Activated B cell treated with CpG ODN at 0.5 μM for 24 hours (primary cell): ENCODE data around the gene TMEM147. TPM values are rescaled to one million over a fixed set of nuclear protein-coding genes. Genes with fewer than 3 reads are reported as not detected.

ENCODE experiments used
- ATAC-seq: fragments of 200-7000 bp; cut with Tn5 transposase; one replicate; pipeline ENCODE4 v1.10.0; 2021; ENCODE audit warnings: low read depth, mild to moderate bottlenecking, moderate library complexity
- CTCF ChIA-PET: fragments of 350-600 bp; sonication (Branson Sonifier 250); formaldehyde crosslinking; loops from one replicate; lab custom pipeline; 2021; ENCODE audit warnings: antibody characterized with exemption; lab: Charles Lee
- POLR2A ChIA-PET: fragments of 350-600 bp; sonication (Branson Sonifier 250); formaldehyde crosslinking; loops from one replicate; lab custom pipeline; 2021; ENCODE audit warnings: antibody characterized with exemption; lab: Charles Lee
- DNase-seq: peaks from one replicate; pipeline ENCODE4 v3.0.0; 2022
- H3K27ac Mint-ChIP-seq: one replicate; pipeline ENCODE4 v1.8.0; 2020; ENCODE audit warnings: mixed read lengths
- H3K27me3 Mint-ChIP-seq: one replicate; pipeline ENCODE4 v1.8.0; 2021; ENCODE audit warnings: mixed read lengths
- H3K36me3 Mint-ChIP-seq: one replicate; pipeline ENCODE4 v1.8.0; 2021; ENCODE audit warnings: low read depth, mixed read lengths
- H3K4me1 Mint-ChIP-seq: one replicate; pipeline ENCODE4 v1.8.0; 2021; ENCODE audit warnings: mixed read lengths
- H3K4me3 Mint-ChIP-seq: one replicate; pipeline ENCODE4 v1.8.0; 2020; ENCODE audit warnings: mild to moderate bottlenecking, mixed read lengths
- H3K9me3 Mint-ChIP-seq: one replicate; pipeline ENCODE4 v1.8.0; 2020; ENCODE audit warnings: mixed read lengths
- intact Hi-C: fragments of 100-400 bp; cut with micrococcal nuclease; formaldehyde crosslinking; loops from one replicate; pipeline ENCODE4 v1.15.1; 2024
- total RNA-seq: library from RNA; stranded (reverse); gene quantifications from 2 replicates; pipeline ENCODE4 v1.2.3, GENCODE V29; 2022
- TF ChIP-seq, protein P1 (sequence below): fragments of 200-600 bp; IDR thresholded peaks from one replicate; pipeline ENCODE4 v1.8.0; 2022; ENCODE audit warnings: antibody characterized with exemption, mild to moderate bottlenecking

The TMEM147 gene
- total RNA-seq, 1 donor from 2014 or later, result 46.9 TPM

DNA sequence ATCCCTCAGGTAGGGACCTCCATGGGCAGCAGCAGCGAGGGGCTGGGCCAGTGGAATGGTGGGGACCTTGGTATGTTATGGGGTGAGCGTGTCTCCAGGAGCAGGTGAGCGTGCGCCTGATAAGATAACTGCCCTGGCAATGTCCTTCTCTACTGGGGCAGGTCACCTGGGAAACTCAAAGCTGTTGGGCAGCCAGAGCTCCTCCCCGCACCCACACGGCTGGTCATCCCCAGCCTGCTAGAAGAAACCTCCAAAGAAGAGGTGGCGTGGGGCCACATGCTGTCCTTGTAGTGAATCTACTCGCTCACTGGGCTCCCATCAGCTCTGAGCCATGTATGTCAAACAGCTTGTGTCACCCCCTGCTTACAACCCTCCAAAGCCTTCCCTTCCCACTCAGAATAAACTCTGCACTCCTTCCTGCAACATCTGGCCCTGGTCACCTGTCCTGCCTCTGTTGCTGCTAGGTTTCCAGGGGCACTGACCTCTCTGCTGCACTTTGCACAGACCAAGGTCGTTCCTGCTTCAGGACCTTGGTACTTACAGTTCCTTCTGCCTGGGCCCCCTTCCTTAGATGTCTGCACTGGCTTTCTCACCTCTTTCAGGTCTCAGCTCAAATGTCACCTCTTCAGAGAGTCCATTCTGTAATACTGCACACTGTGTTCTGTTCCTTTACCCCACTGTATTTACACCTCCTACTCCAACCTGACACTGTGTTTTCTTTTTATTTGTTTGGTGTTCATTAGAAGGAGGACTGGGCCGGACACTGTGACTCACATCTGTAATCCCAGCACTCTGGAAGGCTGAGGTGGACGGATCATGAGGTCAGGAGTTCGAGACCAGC lies 19.8 kb downstream of the TMEM147 start:
- Mint-ChIP-seq H3K27ac (no peak overlapping the region), H3K36me3 (no peaks in the 10 kb centered on the region), H3K4me3 (no peak overlapping the region), H3K4me1 (no peaks in the 10 kb centered on the region), H3K9me3 (no peaks in the 10 kb centered on the region), H3K27me3 (peaks cover 42% of the 10 kb centered on the region)
- ATAC-seq (no peak), DNase-seq (no peak)
- intact Hi-C loops, result no loop called here
- TF ChIP-seq, protein P1, sequence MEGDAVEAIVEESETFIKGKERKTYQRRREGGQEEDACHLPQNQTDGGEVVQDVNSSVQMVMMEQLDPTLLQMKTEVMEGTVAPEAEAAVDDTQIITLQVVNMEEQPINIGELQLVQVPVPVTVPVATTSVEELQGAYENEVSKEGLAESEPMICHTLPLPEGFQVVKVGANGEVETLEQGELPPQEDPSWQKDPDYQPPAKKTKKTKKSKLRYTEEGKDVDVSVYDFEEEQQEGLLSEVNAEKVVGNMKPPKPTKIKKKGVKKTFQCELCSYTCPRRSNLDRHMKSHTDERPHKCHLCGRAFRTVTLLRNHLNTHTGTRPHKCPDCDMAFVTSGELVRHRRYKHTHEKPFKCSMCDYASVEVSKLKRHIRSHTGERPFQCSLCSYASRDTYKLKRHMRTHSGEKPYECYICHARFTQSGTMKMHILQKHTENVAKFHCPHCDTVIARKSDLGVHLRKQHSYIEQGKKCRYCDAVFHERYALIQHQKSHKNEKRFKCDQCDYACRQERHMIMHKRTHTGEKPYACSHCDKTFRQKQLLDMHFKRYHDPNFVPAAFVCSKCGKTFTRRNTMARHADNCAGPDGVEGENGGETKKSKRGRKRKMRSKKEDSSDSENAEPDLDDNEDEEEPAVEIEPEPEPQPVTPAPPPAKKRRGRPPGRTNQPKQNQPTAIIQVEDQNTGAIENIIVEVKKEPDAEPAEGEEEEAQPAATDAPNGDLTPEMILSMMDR, result no peak
- CTCF ChIA-PET, result no interaction called here
- POLR2A ChIA-PET, result no interaction called here

DNA sequence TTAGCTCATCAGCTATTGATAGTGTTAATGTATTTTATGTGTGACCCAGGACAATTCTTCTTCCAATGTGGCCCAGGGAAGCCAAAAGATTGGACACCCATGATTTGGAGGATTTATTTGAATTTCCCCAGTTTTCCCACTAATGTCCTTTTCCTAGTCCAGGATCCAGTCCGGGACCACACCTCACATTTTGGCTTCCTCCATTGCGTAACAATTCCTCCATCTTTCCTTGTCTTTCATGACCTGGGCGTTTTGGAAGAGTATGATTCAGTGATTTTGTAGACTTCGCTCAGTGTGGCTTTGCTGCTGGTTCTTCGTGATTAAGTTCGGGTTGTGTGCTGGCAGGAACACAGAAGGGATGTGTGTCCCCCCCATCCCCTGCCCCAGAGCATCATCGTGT lies 21.3 kb downstream of the TMEM147 start:
- ATAC-seq (no peak), DNase-seq (no peak)
- H3K27me3 Mint-ChIP-seq, result peaks cover 44% of the 10 kb centered on the region
- POLR2A ChIA-PET, result no interaction called here
- intact Hi-C loops, result no loop called here
- H3K4me3 Mint-ChIP-seq, result no peak overlapping the region
- CTCF ChIA-PET, result no interaction called here
- H3K27ac Mint-ChIP-seq, result no peak overlapping the region
- TF ChIP-seq, protein P1, result no peak
- no peaks in the 10 kb centered on the region for H3K36me3 Mint-ChIP-seq
- H3K4me1 Mint-ChIP-seq, result no peaks in the 10 kb centered on the region
- H3K9me3 Mint-ChIP-seq, result no peaks in the 10 kb centered on the region

DNA sequence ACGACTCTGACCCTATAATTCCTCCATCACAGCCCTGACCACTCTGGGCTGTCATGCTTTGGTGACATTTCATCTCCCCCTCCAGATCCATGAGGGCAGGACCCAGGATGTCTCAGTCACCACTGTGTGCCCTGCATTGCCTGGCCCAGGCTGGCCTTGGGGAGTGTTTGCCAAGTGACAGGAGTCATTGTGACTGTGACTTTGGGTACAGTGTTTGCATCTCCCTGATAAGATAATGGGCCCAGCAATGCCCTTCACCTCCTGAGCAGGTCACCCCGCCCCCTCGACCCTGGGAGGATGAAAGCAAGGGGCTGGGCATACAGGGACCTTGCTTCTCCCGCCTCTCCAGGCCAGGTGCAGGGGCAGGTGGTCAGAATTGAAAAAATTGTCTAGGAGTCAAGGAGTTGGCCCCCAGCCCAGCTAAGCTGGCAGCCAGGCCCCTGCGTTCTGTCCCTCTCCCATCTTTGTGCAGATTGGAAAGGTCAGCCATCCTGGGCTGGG lies 23.9 kb downstream of the TMEM147 start:
- intact Hi-C loops, result no loop called here
- Mint-ChIP-seq H3K36me3 (no peaks in the 10 kb centered on the region), H3K27ac (no peak overlapping the region), H3K4me1 (no peaks in the 10 kb centered on the region), H3K4me3 (no peak overlapping the region), H3K9me3 (peaks cover 2% of the 10 kb centered on the region), H3K27me3 (peaks cover 31% of the 10 kb centered on the region)
- POLR2A ChIA-PET, result no interaction called here
- TF ChIP-seq, protein P1, result no peak
- ATAC-seq (no peak), DNase-seq (no peak)
- CTCF ChIA-PET, result no interaction called here

DNA sequence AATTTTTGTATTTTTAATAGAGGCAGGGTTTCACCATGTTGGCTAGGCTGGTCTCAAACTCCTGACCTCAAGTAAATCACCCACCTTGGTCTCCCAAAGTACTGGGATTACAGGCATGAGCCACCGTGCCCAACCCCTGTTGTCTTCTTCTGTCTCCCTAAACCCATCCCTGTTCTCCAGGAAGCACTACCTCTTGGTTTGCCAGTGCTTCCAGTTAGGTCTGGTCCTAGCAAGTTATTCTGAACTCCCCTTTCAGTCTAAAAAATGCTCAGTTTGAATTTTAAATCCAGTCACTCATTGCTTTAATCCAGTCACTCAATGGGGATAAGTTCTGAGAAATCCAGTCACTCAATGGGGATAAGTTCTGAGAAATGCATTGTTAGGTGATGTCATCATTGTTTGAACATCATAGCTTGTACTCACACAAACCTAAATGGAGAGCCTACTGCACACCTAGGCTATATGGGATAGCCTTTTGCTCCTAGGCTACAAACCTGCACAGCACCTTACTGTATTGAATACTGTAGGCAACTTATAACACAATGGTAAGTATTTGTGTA lies 26.1 kb downstream of the TMEM147 start:
- Mint-ChIP-seq H3K4me1 (no peaks in the 10 kb centered on the region), H3K27me3 (peaks cover 26% of the 10 kb centered on the region), H3K36me3 (no peaks in the 10 kb centered on the region), H3K27ac (no peak overlapping the region), H3K4me3 (no peak overlapping the region), H3K9me3 (peaks cover 12% of the 10 kb centered on the region)
- TF ChIP-seq, protein P1, result no peak
- intact Hi-C loops, result no loop called here
- ChIA-PET CTCF (no interaction called here), POLR2A (no interaction called here)
- no peak for ATAC-seq
- DNase-seq, result no peak

DNA sequence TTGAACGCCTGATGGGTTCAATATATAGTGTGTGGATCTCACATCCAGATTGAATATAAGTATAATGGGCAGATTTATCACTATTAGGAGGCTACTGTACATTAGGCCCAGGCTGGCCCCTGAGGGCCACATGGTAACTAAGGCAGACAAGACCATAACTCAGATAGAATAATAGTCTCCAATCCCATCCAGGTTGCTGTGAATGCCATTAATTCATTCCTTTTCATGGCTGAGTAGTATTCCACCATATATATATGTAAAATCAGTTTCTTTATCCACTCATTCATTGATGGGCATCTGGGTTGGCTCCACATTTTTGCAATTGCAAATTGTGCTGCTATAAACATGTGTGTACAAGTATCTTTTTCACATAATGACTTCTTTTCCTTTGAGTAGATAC lies 32.5 kb downstream of the TMEM147 start:
- intact Hi-C loops, result no loop called here
- DNase-seq (no peak), ATAC-seq (no peak)
- ChIA-PET CTCF (no interaction called here), POLR2A (no interaction called here)
- H3K27me3 Mint-ChIP-seq, result peaks cover 12% of the 10 kb centered on the region
- H3K4me3 Mint-ChIP-seq, result no peak overlapping the region
- H3K36me3 Mint-ChIP-seq, result peaks cover 7% of the 10 kb centered on the region
- peaks cover 21% of the 10 kb centered on the region for H3K9me3 Mint-ChIP-seq
- no peak overlapping the region for H3K27ac Mint-ChIP-seq
- no peaks in the 10 kb centered on the region for H3K4me1 Mint-ChIP-seq
- TF ChIP-seq, protein P1, result no peak
